RWPE1 (cell line): ENCODE measurements around the gene TAB3.

ENCODE experiments used
- CTCF ChIA-PET: fragments of 350-600 bp; sonication (Branson Sonifier 250); formaldehyde crosslinking; extraction: SDS; loops from one replicate; lab custom pipeline; 2021; lab: Yijun Ruan, JAX
- POLR2A ChIA-PET: fragments of 400-600 bp; formaldehyde crosslinking; extraction: SDS; loops from one replicate; lab custom pipeline; 2020; ENCODE audit warnings: antibody characterized with exemption; ENCODE audit not compliant: low non-redundant PET; lab: Yijun Ruan, JAX
- DNase-seq: peaks from one replicate; pipeline ENCODE4 v3.0.0; 2012; ENCODE audit warnings: low spot score
- H3K27ac ChIP-seq: fragments of 450-650 bp; 2 replicates; pipeline ENCODE4 v1.5.1; 2017
- CTCF ChIP-seq: fragments of 450-650 bp; conservative IDR thresholded peaks from 2 replicates; pipeline ENCODE4 v1.5.1; 2017; ENCODE audit warnings: low read depth, mild to moderate bottlenecking

TAB3 gene

GRCh38 chrX:30881797-30882196, 7.3 kb downstream of the TAB3 start:
- CTCF ChIA-PET: no interaction called here
- H3K27ac ChIP-seq: no peak overlapping the region
- POLR2A ChIA-PET: no interaction called here
- no peak for TF ChIP-seq CTCF
- DNase-seq: no peak

DNA sequence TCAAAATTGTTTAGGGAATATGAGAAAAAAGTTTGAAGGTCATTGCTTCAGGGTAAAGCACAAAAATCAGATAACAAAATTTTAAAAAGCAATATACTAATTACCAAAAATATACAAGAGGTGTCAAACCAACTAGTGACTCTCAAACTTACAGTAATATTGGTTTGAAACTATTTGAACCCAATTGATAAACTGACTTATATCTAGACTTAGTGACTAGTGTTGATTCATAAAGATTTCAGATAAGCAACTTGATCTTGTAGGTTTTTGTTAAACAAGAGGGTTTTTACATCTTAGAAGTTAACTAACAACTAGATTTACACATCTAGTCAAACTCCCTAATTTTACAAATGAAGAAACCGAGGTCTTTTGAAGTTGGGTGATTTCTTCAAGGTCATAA, 7.7 kb downstream of the TAB3 start:
- ChIA-PET POLR2A (no interaction called here), CTCF (no interaction called here)
- no peak for DNase-seq
- no peak overlapping the region for H3K27ac ChIP-seq
- TF ChIP-seq CTCF: no peak

GRCh38 chrX:30880058-30880457, 9.0 kb downstream of the TAB3 start:
- CTCF ChIA-PET: interaction anchor here (0.6 kb wide), 1 partner anchor 156 kb away, joined by 3 read pairs; no protein-coding TSS in a partner anchor
- DNase-seq: no peak
- H3K27ac ChIP-seq: no peak overlapping the region
- POLR2A ChIA-PET: no interaction called here
- TF ChIP-seq CTCF: no peak

- no peak for DNase-seq
- POLR2A ChIA-PET: no interaction called here
- H3K27ac ChIP-seq: peak overlapping the region; percentile 81
- TF ChIP-seq CTCF: no peak
- CTCF ChIA-PET: interaction anchor here (0.6 kb wide), 1 partner anchor 145 kb away, joined by 4 read pairs; no protein-coding TSS in a partner anchor
These were observed 12.7 kb downstream of the TAB3 start for GRCh38 chrX:30876367-30876766.

- peak overlapping the region; percentile 81 for H3K27ac ChIP-seq
- CTCF ChIA-PET: interaction anchor here (0.6 kb wide), 1 partner anchor 145 kb away, joined by 4 read pairs; no protein-coding TSS in a partner anchor
- DNase-seq: peak; percentile 49
- POLR2A ChIA-PET: no interaction called here
- no peak for TF ChIP-seq CTCF
These were observed 13.1 kb downstream of the TAB3 start for GRCh38 chrX:30875957-30876356.

DNA sequence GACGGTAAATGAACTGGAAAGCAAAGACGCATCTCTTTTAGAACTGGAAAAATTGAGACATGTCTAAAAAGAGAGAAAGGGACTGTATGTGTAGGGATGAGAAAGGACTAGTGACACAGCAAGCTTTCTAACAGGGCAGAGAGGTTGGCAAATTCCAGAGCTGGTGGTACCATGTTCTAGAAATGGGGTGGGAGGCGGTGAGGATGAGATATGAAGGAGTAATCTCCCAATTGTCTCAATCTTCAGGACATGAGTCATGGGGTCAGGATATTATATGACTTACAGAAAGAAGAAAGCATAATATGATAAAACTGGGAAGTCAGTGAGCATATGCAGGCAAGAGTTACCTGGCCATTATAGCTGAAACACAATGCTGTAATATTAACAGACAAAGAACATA, 14.2 kb downstream of the TAB3 start:
- POLR2A ChIA-PET: no interaction called here
- no peak for DNase-seq
- CTCF ChIA-PET: no interaction called here
- H3K27ac ChIP-seq: no peak overlapping the region
- no peak for TF ChIP-seq CTCF

- CTCF ChIA-PET: no interaction called here
- TF ChIP-seq CTCF: no peak
- POLR2A ChIA-PET: no interaction called here
- no peak overlapping the region for H3K27ac ChIP-seq
- no peak for DNase-seq
These were observed 18.5 kb downstream of the TAB3 start for GRCh38 chrX:30870572-30870971.
